Measurements from ENCODE around the gene AGTRAP. TPM values are rescaled to one million over a fixed set of nuclear protein-coding genes. Genes with fewer than 3 reads are reported as not detected.

Gene AGTRAP
- total and polyA plus RNA-seq, 2 of the 4 experiments (the other 2 are of a cell fraction), result 21.5 to 57.7 TPM

DNA sequence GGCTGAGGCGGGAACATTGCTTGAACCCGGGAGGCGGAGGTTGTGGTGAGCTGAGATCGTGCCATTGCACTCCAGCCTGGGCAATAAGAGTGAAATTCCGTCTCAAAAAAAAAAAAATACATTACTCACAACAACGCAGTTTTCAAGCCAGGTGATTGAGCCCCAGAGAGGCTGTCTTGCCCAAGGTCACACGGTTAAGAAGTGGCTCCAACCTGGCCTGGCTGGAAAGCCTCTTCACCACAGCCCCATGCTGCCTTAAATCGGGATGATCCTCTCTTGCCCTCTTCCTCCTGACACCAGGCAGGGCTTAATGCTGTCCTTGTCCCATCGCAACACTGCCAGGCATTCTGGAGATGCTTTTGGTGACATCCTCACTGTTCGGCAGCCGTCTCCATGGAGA, 22.8 kb upstream of the AGTRAP start:
- H3K14ac ChIP-seq (replicated peaks; ENCODE audit: low read depth, low read length), result no peak overlapping the region
- no peaks in the 10 kb centered on the region for H3K36me3 ChIP-seq (ENCODE audit: control insufficient read depth, insufficient read depth, low read length)
- no peak overlapping the region for H3K9ac ChIP-seq (ENCODE audit: low read depth, low read length)
- H3K4me1 ChIP-seq (ENCODE audit: control insufficient read depth, insufficient read depth, low read length), result no peaks in the 10 kb centered on the region
- H3K4me3 ChIP-seq (ENCODE audit: insufficient read depth, low read depth, low read length), result no peak overlapping the region
- no peak overlapping the region for H2AK9ac ChIP-seq (replicated peaks; ENCODE audit: low read depth, low read length, poor library complexity)
- intact Hi-C loops (cut with micrococcal nuclease), result no loop called here
- no peak overlapping the region for H3K23ac ChIP-seq (ENCODE audit: low read depth, low read length)
- no peak overlapping the region for H4K8ac ChIP-seq (ENCODE audit: low read depth in 2 of 2, low read length in 2 of 2)
- no peaks in the 10 kb centered on the region for H3K9me1 ChIP-seq (ENCODE audit: insufficient read depth, low read length)
- no CpG with 5 or more reads among the region's 11 CpGs for WGBS, 2 experiments (ENCODE audit: extremely low coverage in 2 of 2, insufficient read length in 1 of 2)
- peak overlapping the region; percentile 32 for H2AFZ ChIP-seq (replicated peaks; ENCODE audit: low read length, poor library complexity)
- no peak overlapping the region for H3K56ac ChIP-seq (ENCODE audit: extremely low read depth, insufficient read depth, low read length)
- H4K5ac ChIP-seq (ENCODE audit: low read depth, low read length), result no peak overlapping the region
- no peak overlapping the region for H3K4me2 ChIP-seq (ENCODE audit: low read depth, low read length)
- in situ Hi-C loops (cut with MboI; ENCODE audit: low sequenced_read_pairs), result no loop called here
- no peak overlapping the region for H3K18ac ChIP-seq (ENCODE audit: low read depth, low read length)
- DNase-seq (no peak), ATAC-seq (ENCODE audit: low read depth) (no peak)
- CTCF ChIA-PET, result interaction anchor here (0.6 kb wide), 1 partner anchor 56 kb away, joined by 11 read pairs; no protein-coding TSS in a partner anchor
- H2BK15ac ChIP-seq (ENCODE audit: low read depth, low read length), result no peak overlapping the region
- H3K4ac ChIP-seq (ENCODE audit: low read depth, low read length), result no peak overlapping the region
- no peak overlapping the region for H2BK20ac ChIP-seq (ENCODE audit: low read depth, low read length)
- no peak for TF ChIP-seq SMC3 (IDR thresholded peaks at IDR 0.05; ENCODE audit: low read depth, low read length)
- H3K27ac ChIP-seq (ENCODE audit: insufficient read depth, low read length), result no peak overlapping the region
- no peak overlapping the region for H2AK5ac ChIP-seq (ENCODE audit: low read depth, low read length)
- H4K20me1 ChIP-seq (ENCODE audit: insufficient read depth, low read length), result no peaks in the 10 kb centered on the region
- H3K27me3 ChIP-seq (ENCODE audit: control insufficient read depth, insufficient read depth, low read length), result peaks cover 18% of the 10 kb centered on the region
- POLR2A ChIA-PET (ENCODE audit: unreplicated experiment), result no interaction called here
- no peak overlapping the region for H2BK5ac ChIP-seq (ENCODE audit: low read depth, low read length, poor library complexity, severe bottlenecking)
- H3K9me3 ChIP-seq (ENCODE audit: control insufficient read depth, insufficient read depth, low read length), result no peaks in the 10 kb centered on the region
- no peak overlapping the region for H2BK120ac ChIP-seq (ENCODE audit: low read depth, low read length)
- no peak overlapping the region for H4K91ac ChIP-seq (ENCODE audit: insufficient read depth, low read depth, low read length)
- no TSS peak for BruUV-seq (replicated peaks)
- dilution Hi-C loops (cut with HindIII; ENCODE audit: low sequenced_read_pairs, unreplicated experiment), result no loop called here
- H3K79me1 ChIP-seq (ENCODE audit: low read depth in 1 of 2, low read length in 2 of 2), result no peaks in the 10 kb centered on the region

All from IMR-90 (cell line).